OCI-M1 (cell line): Measurements from ENCODE around the gene ANKS3.
A peak's percentile ranks its signal among the peaks of the same experiment; 100 is the strongest.
"Not testable (repeated sequence)": the region's sequence is repeated elsewhere in the genome, so short reads cannot be mapped to it uniquely, and the experiment has no call there.

Experiments used
- DNase-seq: peaks from one replicate; lab custom pipeline; 2025; lab: John Stamatoyannopoulos, UW

The ANKS3 gene

GRCh38 chr16:4753227-4753626 lies 19.2 kb upstream of the ANKS3 start:
- DNase-seq: no peak

- no peak for DNase-seq
Observed at GRCh38 chr16:4752351-4753100, 18.5 kb upstream of the ANKS3 start.

GRCh38 chr16:4750896-4751295 lies 16.8 kb upstream of the ANKS3 start:
- no peak for DNase-seq

GRCh38 chr16:4749700-4750257 lies 15.7 kb upstream of the ANKS3 start:
- no peak for DNase-seq

- no peak for DNase-seq
Observed at GRCh38 chr16:4748682-4749411, 14.8 kb upstream of the ANKS3 start.

DNA sequence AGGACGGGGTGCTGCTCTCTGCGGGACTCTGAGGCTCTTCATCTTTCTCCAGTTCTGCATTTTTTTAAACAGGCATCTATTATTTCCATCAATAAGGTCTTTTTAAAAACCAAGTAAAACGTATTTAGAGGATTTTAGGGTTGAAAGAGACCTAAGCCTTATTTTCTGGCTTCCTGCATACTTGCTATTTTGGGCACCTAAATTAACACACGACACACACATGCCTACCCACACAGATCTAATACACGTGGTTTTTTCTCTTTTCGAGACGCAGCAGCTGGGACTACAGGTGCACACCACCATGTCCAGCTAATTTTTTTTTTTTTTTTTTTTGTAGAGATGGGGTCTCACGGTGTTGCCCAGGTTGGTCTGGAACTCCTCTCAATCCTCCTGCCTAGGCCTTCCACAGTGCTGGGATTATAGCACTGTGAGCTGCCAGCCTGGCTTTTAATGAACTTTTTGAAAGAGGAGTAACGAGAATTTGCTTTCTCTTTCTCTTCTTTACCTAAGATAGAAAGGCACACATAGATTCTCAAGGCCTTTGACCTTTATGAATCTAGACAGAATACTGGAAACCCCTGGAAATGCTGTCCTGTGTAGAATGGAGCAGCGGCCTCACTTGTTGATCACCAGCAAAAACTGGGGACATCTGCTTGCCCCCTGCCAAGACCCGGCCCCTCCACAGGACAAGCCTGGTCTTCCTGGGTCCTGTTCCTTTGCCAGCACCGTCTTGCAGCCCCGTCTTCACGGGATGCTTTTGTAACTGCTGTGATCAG lies 14.0 kb upstream of the ANKS3 start:
- DNase-seq: no peak

DNA sequence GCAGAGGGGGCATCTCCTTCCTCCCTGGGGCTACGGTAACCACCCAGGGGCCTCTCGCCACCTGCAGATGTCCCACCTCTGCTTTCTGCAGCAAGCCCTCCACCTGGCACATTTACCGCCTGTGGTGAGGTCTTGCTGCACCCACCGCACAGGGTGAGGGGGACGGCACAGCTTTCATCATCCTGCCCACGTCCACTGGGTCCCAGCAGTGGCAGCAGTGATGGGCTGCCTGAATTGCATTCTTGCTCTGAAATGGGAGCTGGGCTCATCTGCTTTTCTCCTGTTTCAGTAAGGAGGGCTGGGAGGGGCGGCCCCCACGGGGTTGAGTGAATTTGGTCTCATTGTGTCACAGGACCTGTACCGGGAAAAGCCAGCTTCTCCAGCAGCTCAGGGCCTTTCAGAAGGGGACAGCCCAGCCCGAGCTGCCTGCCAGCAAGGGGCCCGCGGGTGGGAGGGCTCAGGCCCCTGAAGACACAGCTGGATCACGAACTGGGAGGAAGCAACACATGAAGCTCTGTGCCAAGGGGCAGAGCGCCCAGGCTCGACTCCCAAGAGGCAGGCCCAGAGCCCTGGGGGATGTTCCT lies 13.0 kb upstream of the ANKS3 start:
- DNase-seq: no peak

- no peak for DNase-seq
Observed at GRCh38 chr16:4746215-4746614, 12.1 kb upstream of the ANKS3 start.

- DNase-seq: no peak
Observed at GRCh38 chr16:4745274-4745569, 11.2 kb upstream of the ANKS3 start.

- no peak for DNase-seq
Observed at GRCh38 chr16:4744555-4745273, 10.6 kb upstream of the ANKS3 start.

DNA sequence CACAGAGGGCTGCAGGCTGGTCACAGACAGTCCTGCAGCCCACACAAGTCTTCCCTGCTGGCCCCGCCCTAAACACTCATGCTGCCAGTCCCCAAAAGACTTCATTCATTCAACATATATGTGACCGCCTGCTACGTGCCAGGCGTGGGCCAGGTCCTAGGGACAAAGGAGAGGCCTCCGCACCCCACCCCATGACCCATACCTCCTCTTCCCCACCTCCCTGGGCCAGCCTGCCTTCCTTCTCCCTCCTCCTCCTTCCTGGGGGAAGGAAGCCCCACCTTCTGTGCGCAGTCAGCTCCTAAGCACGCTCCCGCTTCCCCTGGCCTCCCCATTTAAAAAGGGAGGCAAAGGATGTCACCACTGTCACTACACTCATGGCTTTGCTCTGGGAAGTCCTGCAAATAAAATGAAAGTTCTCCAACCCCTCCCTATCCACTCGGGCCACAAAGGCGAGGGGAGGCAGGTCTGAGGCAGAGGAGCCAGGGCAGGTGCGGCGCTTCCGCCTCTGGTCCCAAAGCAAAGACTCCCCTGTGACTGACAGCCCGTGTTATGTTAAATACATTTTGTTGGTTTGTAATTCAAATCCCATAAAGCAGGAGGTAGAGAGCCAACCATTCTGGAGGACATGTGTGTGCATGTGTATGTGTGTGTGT lies 9.3 kb upstream of the ANKS3 start:
- no peak for DNase-seq

- not testable (repeated sequence) for DNase-seq
Observed at GRCh38 chr16:4738370-4738769, 4.3 kb upstream of the ANKS3 start.

DNA sequence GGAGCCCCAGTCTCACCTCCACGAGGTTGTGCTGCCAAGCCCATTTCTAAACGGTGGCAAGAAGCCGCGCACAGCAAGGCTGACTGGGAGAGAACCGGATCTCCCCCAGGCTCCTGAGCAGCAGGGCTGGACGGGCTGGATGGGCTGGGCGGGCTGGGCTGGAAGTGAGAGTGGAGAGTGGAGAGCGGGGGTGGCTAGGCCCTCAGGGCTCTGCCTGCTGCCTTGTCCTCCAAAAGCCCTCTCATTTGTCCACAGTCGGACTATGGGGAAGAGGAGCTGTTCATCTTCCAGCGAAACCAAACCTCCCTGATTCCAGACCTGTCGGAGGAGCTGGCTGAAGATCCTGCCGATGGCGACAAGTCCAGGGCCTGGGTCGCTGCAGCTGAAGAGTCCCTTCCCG lies 3.5 kb upstream of the ANKS3 start:
- DNase-seq: no peak

DNA sequence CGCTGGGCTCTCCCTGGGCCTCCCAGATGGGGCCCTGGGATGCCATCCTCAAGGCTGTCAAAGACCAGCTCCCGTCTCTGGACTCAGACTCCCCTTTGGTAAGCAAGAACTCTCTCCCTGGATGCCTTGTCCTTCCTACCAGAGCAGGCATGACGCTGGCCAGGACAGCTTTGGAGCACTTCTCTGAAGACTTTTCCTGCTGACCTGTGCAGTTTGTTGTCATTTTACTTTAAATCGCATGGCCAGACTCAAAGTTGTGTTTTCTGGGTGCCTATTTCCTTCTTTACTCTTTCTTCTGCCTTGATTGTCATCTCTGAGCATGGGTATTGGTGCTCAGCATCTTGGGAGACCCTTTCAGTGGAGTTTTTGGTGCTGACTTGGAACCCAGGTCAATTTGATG lies 2.5 kb upstream of the ANKS3 start:
- no peak for DNase-seq

DNA sequence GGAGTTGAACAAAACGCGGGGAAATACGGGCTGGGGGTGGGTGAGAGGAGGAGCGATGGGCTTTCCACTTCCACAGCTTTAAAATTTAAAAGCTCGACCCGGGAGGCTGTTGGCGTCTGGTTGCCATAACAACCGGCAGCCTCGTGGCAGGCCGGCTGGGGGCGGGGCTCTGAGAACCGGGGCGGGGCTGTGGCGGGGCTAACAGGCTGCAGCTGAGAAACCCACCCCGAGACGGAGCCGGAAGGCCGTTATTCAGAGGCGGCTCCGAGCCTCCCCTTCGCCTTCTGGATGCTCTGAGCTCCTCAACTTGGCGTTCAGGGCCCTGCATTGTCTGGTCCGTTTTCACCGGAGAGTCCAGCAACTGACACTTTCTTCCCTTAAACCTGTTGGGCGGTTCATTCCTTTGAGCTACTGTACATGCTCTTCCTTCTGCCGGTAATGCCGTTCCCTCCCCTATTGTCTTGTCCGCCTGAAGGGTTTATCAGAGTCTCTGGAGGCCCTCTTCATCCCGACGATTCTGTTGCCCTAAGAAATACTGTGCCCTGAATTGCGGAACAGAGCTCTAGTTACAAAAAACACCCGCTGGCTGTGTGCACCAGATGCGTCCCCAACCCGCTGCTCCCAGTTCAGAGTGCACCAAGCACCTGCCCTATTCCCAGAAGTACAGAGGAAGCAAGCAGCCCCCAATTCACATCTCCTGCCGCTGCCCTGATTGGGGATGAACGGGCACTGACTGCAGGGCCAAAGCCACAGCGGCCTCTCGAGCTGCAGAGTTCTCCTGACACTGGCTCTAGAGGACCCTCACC lies 862 bp upstream of the ANKS3 start:
- peak; percentile 87 for DNase-seq

- DNase-seq: no peak
Observed at GRCh38 chr16:4733747-4734062, 366 bp downstream of the ANKS3 start.

DNA sequence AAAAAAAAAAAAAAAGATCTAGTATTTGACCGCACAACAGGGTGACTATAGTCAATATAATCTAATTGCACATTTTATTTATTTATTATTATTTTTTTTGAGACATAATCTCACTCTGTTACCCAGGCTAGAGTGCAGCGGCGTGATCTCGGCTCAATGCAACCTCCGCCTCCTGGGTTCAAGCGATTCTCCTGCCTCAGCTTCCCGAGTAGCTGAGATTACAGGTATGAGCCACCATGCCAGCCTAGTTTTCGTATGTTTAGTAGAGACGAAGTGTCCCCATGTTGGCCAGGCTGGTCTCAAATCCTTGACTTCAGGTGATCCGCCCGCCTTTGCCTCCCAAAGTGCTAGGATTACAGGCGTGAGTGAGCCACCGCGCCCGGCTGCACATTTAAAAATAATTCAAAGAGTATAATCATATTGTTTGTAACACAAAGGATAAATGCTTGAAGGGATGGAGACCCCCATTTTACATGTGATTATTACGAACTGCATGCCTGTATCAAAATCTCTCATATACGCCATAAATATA lies 794 bp downstream of the ANKS3 start:
- DNase-seq: no peak

- DNase-seq: no peak
Observed at GRCh38 chr16:4729876-4730275, 4.2 kb downstream of the ANKS3 start.

DNA sequence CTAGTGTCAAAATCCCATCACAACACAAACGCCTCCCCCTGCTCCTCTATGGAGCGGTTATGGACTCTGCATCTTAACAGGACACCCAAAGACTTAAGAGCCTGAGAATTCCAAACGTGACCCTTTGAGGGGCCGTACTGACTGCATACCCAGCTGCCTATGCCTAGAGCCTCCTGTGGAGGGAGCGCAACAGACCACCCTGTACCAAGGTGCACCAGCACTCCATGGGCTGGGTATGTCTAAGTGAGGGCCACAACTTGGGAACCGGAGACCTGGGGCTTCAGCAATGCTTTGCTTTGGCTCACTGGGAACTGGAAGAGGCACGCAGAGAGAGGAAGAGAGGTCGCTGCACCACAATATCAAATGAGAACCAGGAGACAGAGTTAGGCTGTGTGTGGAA lies 5.4 kb downstream of the ANKS3 start:
- DNase-seq: no peak

GRCh38 chr16:4726616-4727015 lies 7.5 kb downstream of the ANKS3 start:
- DNase-seq: no peak
